HG02678 (cell line): ENCODE data around the gene SRRT.

Source experiments
- ATAC-seq: cut with Tn5 transposase; IDR thresholded peaks from one replicate; pipeline ENCODE4 v1.9.1; 2021; ENCODE audit warnings: mild to moderate bottlenecking, moderate library complexity; ENCODE audit not compliant: unreplicated experiment

The SRRT gene

DNA sequence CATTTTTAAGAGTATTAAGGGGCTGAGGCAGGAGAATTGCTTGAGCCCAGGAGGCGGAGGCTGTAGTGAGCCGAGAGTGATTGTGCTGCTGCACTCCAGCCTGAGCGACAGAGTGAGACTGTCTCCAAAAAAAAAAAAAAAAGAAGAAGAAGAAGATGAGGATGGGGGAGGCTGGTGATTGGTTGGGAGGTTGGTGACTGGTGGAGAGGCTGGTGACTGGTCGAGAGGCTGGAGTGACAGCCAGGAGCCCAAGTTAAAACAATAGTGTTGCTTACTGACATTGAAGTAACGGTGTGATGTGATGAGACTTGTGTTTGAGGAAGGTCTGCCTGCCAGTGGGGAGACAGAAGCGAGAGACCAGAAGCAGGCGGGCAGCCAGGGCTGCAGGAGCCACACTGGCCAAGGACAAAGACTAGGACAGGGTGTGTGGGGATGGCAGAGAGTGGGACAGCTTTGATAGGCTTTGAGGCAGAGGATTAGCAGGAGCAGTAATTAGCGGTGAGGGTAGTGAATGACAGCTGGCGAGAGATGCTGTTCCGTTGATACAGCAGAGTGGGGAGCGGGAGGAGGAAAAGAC is 4.9 kb downstream of the SRRT start:
- no peak for ATAC-seq

DNA sequence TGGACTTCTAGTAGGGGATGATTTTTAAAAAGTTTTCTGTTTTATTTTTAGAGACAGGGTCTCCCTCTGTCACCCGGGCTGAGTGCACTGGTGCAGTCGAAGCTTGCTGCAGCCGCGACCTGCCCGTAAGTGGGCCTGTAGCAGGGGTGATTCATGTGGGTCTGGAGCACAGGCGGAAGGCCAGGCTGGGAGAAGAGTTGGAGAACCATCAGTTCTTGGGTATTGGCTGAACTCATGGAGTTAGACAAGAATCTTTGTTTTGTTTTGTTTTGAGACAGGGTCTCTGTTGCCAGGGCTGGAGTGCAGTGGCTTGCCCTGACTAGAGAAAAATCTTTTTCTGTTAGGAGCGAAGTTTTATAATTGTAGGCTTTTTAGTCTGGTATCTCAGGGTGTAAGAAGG is 5.7 kb downstream of the SRRT start:
- ATAC-seq = no peak

DNA sequence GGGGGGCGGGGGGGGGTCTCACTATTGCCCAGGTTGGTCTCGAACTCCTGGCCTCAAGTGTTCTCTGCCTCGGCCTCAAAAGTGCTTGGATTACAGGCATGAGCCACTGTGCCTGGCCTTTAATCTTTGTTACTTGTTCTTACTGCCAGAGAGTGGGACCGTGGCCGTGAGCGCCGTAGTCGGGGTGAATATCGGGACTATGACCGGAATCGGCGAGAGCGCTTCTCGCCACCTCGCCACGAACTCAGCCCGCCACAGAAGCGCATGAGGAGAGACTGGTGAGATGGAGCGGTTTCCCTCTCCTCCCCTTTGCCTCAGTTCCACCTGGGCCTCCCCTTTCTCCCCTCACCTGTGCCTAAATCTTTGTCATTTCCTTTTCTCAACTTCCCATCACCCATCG is 6.2 kb downstream of the SRRT start:
- no peak for ATAC-seq

DNA sequence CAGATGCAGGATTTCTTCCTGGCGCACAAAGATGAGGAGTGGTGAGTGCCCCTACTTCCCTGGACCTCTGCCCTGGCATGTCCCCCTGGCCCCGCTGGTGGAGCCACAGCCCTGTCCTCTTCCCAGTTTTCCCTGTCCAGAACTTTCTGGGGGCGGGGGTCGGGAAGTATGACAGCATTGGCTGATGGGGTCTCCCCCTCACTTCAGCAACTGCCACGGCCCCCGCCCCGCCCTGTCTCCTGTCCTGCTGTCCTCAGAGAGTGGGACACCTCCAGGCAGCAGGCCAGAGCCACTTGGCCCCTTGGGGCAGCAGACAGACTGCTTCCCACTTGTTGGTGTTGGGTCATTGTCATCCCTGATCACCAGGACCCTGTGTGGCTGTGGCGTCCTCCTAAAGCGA is 7.3 kb downstream of the SRRT start:
- ATAC-seq = no peak

DNA sequence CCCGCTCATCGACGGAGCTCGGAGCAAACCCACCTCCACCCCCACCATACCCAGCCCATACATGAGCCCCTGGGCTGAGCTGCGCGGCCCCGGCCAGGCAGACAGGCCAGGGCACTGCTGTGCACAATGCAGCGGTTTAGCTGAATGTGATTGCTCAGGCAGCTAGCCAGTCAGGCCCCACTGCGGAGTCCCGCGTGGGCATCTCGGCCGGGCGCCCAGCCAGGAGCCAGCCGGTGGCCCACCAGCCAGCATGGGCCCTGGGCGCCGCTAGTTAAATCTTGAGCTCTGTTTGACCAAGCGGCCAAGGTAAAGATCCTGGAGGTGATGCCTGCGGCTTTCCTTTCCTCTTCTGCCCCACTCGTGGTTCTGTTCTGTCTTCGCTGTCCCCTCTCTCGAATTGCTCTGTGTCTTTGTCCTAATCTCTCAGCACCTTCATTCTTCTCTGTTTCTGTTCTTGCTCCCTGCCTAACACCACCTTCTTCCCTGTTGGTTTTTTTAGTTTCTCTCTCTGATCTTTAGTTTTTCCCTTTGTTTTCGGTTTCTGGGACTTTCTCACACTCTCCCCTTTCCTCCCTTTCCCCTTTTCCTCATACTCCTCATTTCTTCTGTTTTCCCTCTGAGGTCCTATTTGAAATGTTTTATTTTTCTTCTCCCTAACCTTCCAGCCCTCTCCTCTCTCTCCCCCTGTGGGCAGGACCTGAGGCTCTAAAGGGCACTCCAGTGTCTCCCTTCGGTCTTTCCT is 8.1 kb downstream of the SRRT start:
- no peak for ATAC-seq

DNA sequence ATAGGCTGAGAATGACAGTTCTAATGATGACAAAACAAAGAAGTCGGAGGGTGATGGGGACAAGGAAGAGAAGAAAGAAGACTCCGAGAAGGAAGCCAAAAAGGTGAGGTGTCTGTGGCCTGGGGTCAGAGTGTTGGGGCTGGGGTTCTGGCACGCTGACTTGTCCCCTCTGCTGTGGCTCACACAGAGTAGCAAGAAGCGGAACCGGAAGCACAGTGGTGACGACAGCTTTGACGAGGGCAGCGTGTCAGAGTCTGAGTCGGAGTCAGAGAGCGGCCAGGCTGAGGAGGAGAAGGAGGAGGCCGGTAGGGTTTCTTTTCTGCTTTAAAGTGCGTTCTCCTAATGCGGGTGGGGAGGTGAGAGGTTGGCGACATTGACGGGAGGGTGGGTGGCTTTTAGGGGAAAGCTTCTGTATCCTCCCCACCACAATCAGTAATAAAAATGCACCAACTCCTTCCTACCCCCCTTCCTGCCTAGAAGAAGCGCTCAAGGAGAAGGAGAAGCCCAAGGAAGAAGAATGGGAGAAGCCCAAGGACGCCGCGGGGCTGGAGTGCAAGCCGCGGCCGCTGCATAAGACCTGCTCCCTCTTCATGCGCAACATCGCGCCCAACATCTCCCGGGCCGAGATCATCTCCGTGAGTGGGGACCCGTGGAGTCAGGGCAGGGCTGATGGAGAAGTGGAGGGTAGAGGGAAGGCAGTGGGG is 10.0 kb downstream of the SRRT start:
- no peak for ATAC-seq

DNA sequence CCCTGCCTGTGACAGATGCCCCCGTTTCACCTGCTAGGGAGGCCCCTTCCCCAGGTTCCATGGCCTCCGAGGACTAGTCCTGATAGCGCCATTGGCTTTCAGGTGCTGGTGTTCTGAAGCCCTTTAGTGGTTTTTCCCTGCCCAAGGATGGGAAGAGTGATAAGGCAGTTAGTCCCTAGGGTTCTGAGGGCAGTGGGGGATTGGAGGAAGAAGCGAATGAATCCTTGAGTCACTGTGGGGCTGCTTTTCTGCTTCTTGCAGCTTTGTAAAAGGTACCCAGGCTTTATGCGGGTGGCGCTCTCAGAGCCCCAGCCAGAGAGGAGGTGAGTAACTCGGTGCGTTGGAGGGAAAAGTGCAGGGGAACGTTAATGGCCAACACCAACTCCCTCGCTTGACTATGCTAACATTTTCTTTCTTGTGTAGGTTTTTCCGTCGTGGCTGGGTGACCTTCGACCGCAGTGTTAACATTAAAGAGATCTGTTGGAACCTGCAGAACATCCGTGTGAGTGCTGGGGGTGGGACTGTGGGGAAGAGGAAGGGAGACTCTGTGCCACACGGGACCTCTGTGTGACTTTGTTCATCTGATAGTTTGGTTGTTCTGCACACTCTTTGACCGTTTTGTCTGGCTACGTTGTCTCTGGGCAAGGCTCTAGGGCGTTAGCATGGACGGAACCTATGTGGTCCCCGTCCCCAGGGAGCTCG is 10.7 kb downstream of the SRRT start:
- no peak for ATAC-seq

DNA sequence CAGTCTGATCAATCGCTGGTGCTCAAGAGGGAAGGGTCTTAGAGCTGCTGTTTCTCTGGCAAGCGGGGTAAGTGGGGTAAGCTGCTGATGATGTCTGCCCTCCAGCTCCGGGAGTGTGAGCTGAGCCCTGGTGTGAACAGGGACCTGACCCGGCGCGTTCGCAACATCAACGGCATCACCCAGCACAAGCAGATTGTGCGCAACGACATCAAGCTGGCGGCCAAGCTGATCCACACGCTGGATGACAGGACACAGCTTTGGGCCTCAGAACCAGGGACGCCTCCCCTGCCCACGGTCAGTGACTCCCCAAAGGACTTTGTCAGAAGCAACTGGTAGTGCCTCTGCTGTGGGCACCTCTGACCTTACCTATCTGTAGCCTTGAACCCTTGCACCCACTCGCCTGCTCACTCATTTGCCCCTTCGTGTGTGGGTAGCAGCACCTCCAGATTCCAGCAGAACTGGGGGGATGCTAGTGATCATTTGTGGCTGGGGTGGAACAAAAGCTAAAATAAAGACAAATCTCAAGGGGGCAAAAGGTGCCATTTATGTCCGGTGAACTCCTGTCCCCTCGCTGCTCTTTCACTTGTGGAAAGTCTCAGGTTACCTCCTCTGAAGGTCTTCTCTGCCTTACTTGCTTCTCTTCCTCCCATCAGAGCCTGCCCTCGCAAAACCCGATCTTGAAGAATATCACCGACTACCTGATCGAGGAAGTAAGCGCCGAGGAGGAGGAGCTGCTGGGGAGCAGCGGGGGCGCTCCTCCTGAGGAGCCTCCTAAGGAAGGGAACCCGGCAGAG is 11.4 kb downstream of the SRRT start:
- ATAC-seq = no peak

DNA sequence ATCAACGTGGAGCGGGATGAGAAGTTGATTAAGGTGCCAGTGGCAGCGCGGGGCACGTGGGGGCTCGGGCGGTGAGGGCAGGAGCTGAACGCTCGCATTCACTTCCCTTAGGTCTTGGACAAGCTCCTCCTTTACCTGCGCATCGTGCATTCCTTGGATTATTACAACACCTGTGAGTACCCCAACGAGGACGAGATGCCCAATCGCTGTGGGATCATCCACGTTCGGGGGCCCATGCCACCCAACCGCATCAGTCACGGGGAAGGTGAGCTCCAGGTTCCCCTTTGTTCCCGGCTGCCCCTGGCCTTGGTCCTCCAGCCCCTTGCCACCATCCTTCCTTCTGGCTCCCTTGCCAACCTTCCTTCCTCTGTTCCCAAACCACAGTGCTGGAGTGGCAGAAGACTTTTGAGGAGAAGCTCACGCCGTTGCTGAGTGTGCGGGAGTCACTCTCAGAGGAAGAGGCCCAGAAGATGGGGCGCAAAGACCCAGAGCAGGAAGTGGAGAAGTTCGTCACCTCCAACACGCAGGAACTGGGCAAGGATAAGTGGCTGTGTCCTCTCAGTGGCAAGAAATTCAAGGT is 12.1 kb downstream of the SRRT start:
- ATAC-seq = no peak

DNA sequence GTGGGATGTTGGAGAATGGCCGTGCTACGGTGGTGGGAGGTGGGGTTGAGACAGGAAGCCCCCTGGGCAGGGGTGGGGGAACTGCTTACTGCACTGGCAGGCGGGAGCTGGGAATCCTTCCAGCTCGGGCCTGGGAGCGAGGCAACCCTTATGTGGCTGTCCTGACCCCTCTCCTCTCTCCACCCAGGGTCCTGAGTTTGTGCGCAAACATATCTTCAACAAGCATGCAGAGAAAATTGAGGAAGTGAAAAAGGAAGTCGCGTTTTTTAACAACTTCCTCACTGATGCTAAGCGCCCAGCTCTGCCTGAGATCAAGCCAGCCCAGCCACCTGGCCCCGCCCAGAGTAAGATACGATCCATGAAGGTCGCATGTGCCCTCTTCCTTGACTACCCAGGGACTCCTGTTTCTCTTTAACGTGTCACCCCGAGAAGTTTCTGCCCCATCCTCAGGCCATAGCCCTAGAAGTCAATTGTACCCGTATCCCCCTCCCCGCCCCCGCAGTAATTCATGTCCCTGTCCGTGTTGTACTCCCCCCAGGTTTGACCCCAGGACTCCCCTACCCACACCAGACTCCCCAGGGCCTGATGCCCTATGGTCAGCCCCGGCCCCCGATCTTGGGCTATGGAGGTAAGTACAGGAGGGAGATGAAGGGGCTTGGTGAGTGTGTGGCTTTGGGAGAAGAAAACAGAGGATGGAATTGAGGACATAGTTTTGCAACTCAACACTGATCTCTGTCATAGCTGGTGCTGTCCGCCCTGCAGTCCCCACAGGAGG is 12.8 kb downstream of the SRRT start:
- ATAC-seq = peak; percentile 44

DNA sequence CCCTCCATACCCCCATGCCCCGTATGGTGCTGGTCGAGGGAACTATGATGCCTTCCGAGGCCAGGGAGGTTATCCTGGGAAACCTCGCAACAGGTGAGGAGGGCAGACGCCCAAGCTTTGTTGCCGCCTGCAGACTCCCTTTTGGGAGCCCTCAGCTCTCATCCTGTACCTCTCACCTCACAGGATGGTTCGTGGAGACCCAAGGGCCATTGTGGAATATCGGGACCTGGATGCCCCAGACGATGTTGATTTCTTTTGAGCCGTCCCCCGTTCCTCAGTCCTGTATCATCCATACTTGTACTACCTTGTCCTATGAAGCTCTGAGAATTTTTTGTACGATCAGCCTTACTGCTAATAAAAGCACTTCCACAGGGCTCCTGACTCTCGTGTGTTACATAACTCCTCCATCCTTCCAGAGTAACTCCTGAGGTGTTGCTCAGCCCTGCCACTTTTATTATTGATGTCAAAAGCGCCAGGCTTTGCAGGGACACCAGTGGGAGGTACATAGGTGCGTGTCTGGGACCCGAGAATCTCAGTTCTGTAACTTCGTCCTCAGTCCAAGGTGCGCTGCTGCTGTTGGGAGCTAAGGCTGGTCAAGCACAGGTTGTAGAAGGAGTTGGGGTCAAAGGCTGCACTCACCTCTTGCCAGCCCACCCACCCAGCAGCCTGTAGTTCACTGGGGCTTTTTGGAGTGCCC is 13.5 kb downstream of the SRRT start:
- no peak for ATAC-seq

DNA sequence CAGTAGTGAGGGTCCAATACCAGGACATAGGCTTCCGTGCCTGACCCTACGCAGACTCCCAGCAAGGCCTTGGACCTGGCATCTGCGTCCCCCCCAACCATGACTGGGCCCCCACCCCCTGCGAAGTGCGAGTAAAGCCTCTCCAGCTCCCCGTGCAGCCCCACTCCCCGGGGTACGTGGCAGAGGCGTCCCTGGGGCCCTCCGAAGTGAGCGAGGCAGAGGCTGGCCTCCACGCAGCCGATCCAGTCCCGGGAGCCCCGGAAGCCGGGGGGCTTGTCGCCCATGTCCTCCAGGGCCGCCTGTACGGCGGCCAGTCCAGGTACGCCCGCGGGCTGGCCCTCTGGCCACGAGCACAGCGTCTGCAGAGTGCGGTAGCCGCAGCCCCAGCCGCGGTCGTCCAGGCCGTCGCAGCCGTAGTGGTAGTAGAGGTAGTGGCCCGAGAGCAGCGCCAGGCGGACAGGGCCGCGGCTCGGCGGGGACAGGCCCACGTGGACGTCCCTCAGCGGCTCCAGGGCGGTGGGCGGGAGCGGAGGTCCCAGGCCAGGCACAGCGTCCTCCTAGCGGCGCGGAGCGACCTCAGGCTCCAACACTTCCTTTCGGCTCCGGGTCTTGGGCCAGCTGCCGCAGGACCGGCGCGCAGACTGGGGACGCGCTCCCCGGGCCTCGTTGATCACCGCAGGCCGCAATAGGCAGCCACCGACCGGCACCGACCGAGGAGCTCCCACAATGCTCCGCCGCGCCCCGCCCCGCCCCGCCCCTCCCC is 14.3 kb downstream of the SRRT start, which contains the start of gene UFSP1:
Gene UFSP1 (minus strand): TSS at position 728 of the 763 bp plus-strand sequence. CDS start 444 bp downstream, at position 284.
- no peak for ATAC-seq

DNA sequence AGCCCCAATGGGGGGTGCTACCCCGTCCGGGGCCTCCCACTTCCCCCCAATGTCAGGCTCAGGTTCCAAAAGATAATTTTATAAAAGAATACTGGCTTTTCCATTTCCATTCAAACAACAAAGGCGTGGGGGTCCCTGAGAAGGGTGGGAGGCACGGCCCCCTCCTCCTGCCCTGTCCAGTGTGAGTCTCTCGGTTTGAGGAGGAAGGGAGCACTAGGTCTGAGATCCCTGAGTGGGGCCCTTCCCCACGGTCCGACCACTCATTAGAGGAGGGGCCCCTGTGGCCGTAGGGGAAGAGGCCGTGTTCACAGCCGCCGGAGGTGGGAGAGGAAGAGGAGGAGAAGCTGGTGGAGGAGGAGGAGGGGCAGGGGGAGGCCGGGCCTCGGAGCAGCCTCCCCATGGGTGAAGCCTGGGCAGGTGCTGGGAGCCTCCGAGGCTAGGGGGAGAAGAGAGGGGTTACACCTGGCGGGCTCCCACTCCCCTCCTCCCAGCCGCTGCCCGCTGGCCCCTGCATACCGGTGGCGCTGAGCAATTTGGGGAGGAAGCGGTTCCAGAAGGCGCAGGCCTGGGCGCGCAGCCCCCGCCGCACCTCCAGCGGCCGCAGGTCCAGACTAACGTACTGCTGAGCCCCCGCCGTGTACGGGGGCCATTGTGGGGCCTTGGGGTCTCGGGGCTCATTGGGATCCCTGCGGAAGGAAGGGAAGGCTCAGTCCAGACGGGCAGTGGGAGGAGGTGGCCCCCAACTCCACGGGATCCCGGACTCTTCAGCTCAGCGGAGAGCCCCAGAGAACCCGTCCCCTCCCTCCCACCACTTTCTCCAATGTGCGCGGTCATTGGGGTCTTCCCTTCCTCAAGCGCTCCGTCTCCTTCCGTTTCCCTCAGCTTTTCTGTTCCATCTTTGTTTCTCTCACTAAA is 16.0 kb downstream of the SRRT start:
- no peak for ATAC-seq

DNA sequence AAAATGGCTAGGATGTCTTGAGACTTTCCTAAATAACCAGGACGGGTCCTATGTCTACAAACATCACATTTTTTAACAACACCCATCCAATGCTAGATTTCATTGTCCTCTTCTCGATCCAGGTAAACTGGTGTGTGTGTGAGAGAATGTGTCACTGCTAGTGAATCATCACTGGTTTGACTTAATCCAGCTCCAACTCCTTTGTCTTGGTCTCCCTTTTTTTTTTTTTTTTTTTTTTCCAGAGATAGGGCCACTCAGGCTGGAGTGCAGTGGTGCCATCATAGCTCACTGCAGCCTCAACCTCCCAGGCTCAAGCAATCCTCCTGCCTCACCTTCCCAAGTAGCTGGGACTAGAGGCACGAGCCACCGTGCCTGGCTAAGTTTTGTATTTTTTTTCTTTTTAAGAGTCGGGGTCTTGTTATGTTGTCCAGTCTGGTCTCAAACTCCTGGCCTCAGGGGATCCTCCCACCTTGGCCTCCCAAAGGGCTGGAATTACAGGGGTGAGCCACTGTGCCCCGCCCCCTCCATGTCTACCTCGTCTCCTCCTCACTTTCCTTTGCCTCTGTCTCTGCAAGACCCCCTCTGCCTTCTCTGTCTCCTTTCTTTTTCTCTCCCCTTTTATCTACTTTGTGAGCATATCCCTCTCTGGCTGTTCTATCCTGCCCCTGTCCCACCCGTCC is 16.8 kb downstream of the SRRT start:
- ATAC-seq = no peak

DNA sequence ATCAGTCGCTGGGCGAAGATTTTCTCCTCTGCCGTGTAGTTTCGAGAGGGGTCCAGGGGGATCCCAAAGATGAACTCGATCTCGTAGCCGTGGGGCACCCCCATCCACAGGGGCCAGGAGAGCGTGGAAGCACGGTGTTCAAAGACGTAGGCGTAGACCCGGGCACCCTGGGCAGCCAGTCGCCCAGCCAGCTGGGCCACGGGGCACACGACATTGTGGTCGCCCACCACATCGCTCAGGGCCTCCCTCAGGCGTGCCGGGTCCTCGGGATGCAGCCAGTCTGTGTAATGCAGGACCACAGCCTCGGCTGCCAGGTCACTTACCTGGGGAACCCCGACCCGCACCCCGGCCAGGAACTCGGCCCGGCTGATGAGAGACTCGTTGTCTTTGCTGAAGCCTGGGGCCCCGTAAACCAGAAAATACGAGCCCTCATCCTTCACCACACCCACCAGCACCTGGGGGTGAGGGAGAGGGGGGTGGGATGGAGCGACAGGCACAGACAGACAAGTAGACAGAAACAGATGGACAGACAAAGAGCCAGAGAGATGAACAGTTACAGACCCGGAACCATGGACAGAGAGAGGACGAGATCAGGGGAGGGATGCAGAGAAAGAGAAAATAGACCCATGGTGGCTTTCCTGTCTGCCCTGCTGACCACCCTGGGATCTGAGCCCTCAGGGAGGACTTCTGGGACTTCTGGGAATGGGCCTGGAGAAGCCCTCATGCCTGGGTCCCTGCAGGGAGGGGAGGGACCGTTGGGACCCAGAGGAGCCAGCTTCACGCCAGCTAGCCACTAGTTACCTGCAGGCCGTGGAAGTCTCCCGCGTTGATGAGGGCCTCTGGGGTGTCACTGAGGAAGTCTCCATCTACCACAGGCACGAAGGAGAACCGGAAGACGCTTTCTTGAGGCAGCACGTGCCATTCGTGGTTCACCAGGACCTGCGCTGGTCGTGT is 17.7 kb downstream of the SRRT start:
- no peak for ATAC-seq
